Ishikawa (cell line): ENCODE results near the gene KIF5B.
A peak's percentile ranks its signal among the peaks of the same experiment; 100 is the strongest.

ENCODE experiments used
- CREB1 ChIP-seq: IDR thresholded peaks from 2 replicates; pipeline ENCODE4 v1.6.1; 2012; ENCODE audit warnings: low read depth
- TAF1 ChIP-seq: IDR thresholded peaks from 2 replicates; pipeline ENCODE4 v1.6.1; 2012; ENCODE audit warnings: low read depth, mild to moderate bottlenecking
- TCF12 ChIP-seq: IDR thresholded peaks from 2 replicates; pipeline ENCODE4 v1.6.1; 2012; ENCODE audit warnings: low read depth

GRCh38 chr10:32055478-32056135, 618 bp downstream of the KIF5B start:
- no peak for TF ChIP-seq CREB1
- TF ChIP-seq TCF12, result peak; percentile 15; the same call in 1 of the 2 replicates
- no peak for TF ChIP-seq TAF1
